HCT116 (cell line): ENCODE data around the gene RUFY1. TPM values are rescaled to one million over a fixed set of nuclear protein-coding genes. Genes with fewer than 3 reads are reported as not detected.

Experiments used
- ATAC-seq: fragments of 200-7000 bp; cut with Tn5 transposase; 2 replicates; pipeline ENCODE4 v1.9.1; 2020; ENCODE audit warnings: mild to moderate bottlenecking, moderate library complexity
- BruUV-seq: library from RNA; stranded (reverse); fragments of 400-500 nt; replicated peaks from 2 replicates; lab custom pipeline; 2021; lab: Mats Ljungman, UMichigan
- CTCF ChIA-PET: fragments of 300-600 bp; sonication (Branson Sonifier 250); formaldehyde crosslinking; loops from one replicate; lab custom pipeline; 2021; ENCODE audit warnings: antibody characterized with exemption; lab: Charles Lee
- POLR2A ChIA-PET: fragments of 300-600, 350-600 bp; sonication (Branson Sonifier 250); formaldehyde crosslinking; loops from one replicate; lab custom pipeline; 2021; ENCODE audit warnings: antibody characterized with exemption; lab: Charles Lee
- RAD21 ChIA-PET, 2 experiments: fragments of 300-600 bp; sonication (Branson Sonifier 250); formaldehyde crosslinking; loops; one replicate each; lab custom pipeline; 2023; ENCODE audit warnings: low total read pairs in 2 of 2; ENCODE audit not compliant: uncharacterized antibody in 2 of 2, unreplicated experiment in 2 of 2, low non-redundant PET in 1 of 2; lab: Charles Lee
- DNase-seq: peaks from one replicate; pipeline ENCODE4 v3.0.0-alpha.2; 2010; ENCODE audit warnings: low read depth, low spot score
- H2AFZ ChIP-seq: fragments of 200-600 bp; shearing (Covaris generic), sonication (generic); 2 replicates; pipeline ENCODE4 v1.6.1; 2017; ENCODE audit warnings: low read depth, mixed run types, mixed read lengths, antibody characterized with exemption, low read length; ENCODE audit not compliant: poor library complexity, severe bottlenecking
- H3K27ac ChIP-seq: 2 replicates; pipeline ENCODE4 v1.5.1; 2012; ENCODE audit warnings: low read depth, low read length
- H3K27me3 ChIP-seq: fragments of 200-600 bp; sonication (generic); 2 replicates; pipeline ENCODE4 v1.6.1; 2016; ENCODE audit warnings: mixed run types, low read length, mixed read lengths; ENCODE audit not compliant: insufficient read depth
- H3K36me3 ChIP-seq, 2 experiments: fragments of 200-500 bp in 1 of 2; fragments of 200-600 bp in 1 of 2; sonication (Bioruptor generic) in 1 of 2; sonication (generic) in 1 of 2; 2 replicates each; pipeline versions ENCODE4 v1.5.1 to v1.6.1; 2014 to 2016; ENCODE audit warnings: low read length in 2 of 2, inconsistent platforms in 1 of 2, mixed read lengths in 1 of 2, mixed run types in 1 of 2; ENCODE audit not compliant: insufficient read depth in 2 of 2, control insufficient read depth in 1 of 2
- H3K4me1 ChIP-seq, 2 experiments: fragments of 200-600 bp in 1 of 2; sonication (generic) in 1 of 2; 2 replicates each; pipeline versions ENCODE4 v1.5.1 to v1.6.1; 2012 to 2017; ENCODE audit warnings: low read length in 2 of 2, inconsistent platforms in 1 of 2, mild to moderate bottlenecking in 1 of 2, mixed read lengths in 1 of 2, mixed run types in 1 of 2, moderate library complexity in 1 of 2; ENCODE audit not compliant: insufficient read depth in 2 of 2, control insufficient read depth in 1 of 2
- H3K4me2 ChIP-seq: fragments of 200-600 bp; sonication (generic); 2 replicates; pipeline ENCODE4 v1.6.1; 2017; ENCODE audit warnings: mixed run types, low read length, mixed read lengths
- H3K4me3 ChIP-seq, 2 experiments: fragments of 200-600 bp in 1 of 2; sonication (generic) in 1 of 2; replicated peaks in 1 of 2; 2 replicates each; pipeline ENCODE4 v1.5.1; 2011 to 2016; ENCODE audit warnings: low read length in 2 of 2, control low read depth in 1 of 2, low read depth in 1 of 2, mild to moderate bottlenecking in 1 of 2, mixed read lengths in 1 of 2, mixed run types in 1 of 2
- H3K79me2 ChIP-seq: fragments of 200-600 bp; sonication (generic); 2 replicates; pipeline ENCODE4 v1.6.1; 2017; ENCODE audit warnings: mild to moderate bottlenecking, mixed run types, low read length, moderate library complexity, mixed read lengths; ENCODE audit not compliant: insufficient read depth
- H3K9ac ChIP-seq: fragments of 200-600 bp; sonication (generic); 2 replicates; pipeline ENCODE4 v1.6.1; 2016; ENCODE audit warnings: low read length, mixed read lengths
- H3K9me2 ChIP-seq: fragments of 200-600 bp; sonication (generic), shearing (Covaris generic); 2 replicates; pipeline ENCODE4 v1.6.1; 2017; ENCODE audit warnings: mixed run types, mild to moderate bottlenecking, moderate library complexity; ENCODE audit not compliant: insufficient read depth
- H3K9me3 ChIP-seq, 2 experiments: fragments of 200-500 bp in 1 of 2; fragments of 200-600 bp in 1 of 2; sonication (Bioruptor generic) in 1 of 2; sonication (generic) in 1 of 2; 2 replicates each; pipeline ENCODE4 v1.6.1; 2014 to 2017; ENCODE audit warnings: low read length in 2 of 2, mixed read lengths in 2 of 2, inconsistent platforms in 1 of 2, low read depth in 1 of 2, mild to moderate bottlenecking in 1 of 2, mixed run types in 1 of 2, moderate library complexity in 1 of 2; ENCODE audit not compliant: control insufficient read depth in 1 of 2, insufficient read depth in 1 of 2
- H4K20me1 ChIP-seq: fragments of 200-600 bp; sonication (generic), shearing (Covaris generic); 2 replicates; pipeline ENCODE4 v1.6.1; 2017; ENCODE audit warnings: mixed run types, mild to moderate bottlenecking, moderate library complexity; ENCODE audit not compliant: insufficient read depth
- EZH2 ChIP-seq: fragments of 200-600 bp; sonication (generic); IDR thresholded peaks from 2 replicates; pipeline ENCODE4 v1.6.1; 2017; ENCODE audit warnings: antibody characterized with exemption, mixed run types
- EZH2phosphoT487 ChIP-seq: fragments of 200-600 bp; IDR thresholded peaks from 2 replicates; pipeline ENCODE4 v1.6.1; 2018; ENCODE audit warnings: antibody characterized with exemption, borderline replicate concordance
- RAD21 ChIP-seq: IDR thresholded peaks from 2 replicates; pipeline ENCODE4 v1.6.1; 2012; ENCODE audit warnings: low read depth, mild to moderate bottlenecking
- SP1 ChIP-seq: IDR thresholded peaks from 2 replicates; pipeline ENCODE4 v1.6.1; 2012; ENCODE audit warnings: low read depth
- TCF7L2 ChIP-seq: IDR thresholded peaks from 2 replicates; pipeline ENCODE4 v1.7.0; 2011; ENCODE audit warnings: borderline replicate concordance, inconsistent platforms; ENCODE audit not compliant: insufficient read depth, insufficient read length; ENCODE audit errors: extremely low read depth
- YY1 ChIP-seq: IDR thresholded peaks from 2 replicates; pipeline ENCODE4 v1.6.1; 2011; ENCODE audit warnings: low read length, low read depth, moderate library complexity, mild to moderate bottlenecking; ENCODE audit not compliant: insufficient replicate concordance; ENCODE audit errors: extremely low read depth
- intact Hi-C: fragments of 100-400 bp; cut with micrococcal nuclease; formaldehyde crosslinking; loops from 2 replicates; pipeline ENCODE4 v1.10.0; 2022
- total RNA-seq: library from RNA; stranded (reverse); gene quantifications from one replicate; pipeline ENCODE4 v1.2.1, GENCODE V29; 2021; ENCODE audit not compliant: unreplicated experiment
- TF ChIP-seq, protein P1 (sequence below): IDR thresholded peaks from 2 replicates; pipeline ENCODE4 v1.6.1; 2012; ENCODE audit warnings: low read depth
- TF ChIP-seq, protein P2 (sequence below), 3 experiments: fragments of 200-600 bp in 1 of 3; sonication (generic) in 1 of 3; IDR thresholded peaks in 2 of 3; conservative IDR thresholded peaks in 1 of 3; 2 replicates each; pipeline ENCODE4 v1.5.1; 2012 to 2017; ENCODE audit warnings: low read depth in 2 of 3, low read length in 2 of 3, antibody characterized with exemption in 1 of 3, borderline replicate concordance in 1 of 3, control low read depth in 1 of 3, mild to moderate bottlenecking in 1 of 3, mixed read lengths in 1 of 3, mixed run types in 1 of 3, moderate library complexity in 1 of 3; ENCODE audit not compliant: insufficient read depth in 1 of 3

The RUFY1 gene
- total RNA-seq, 1 experiment from 2014 or later, result 32.9 TPM

DNA sequence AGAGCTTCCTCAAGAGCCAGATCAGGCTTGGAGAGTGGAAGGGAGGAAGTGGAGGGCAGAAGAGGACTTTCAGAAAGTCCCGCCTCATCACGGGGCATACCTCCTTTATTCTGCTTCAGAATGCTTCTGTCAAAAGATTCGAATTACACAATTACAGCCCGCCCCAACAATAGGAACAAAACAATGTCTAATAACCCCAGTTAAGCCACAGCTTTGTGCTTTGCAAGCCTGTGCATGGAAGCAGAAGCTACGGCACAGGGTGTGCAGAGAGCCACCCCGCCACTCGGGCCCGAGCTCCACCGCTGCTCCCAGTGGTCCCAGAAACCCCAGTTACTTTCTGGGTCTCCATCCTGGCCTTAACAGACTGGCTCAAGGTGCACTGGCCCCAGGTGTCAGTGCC, 49.6 kb downstream of the RUFY1 start:
- ATAC-seq, result no peak
- ChIA-PET RAD21 (no interaction called here), POLR2A (interaction anchor here (1.4 kb wide), 1 partner anchor 24 kb away, joined by 6 read pairs; the partner anchor contains the start of gene HNRNPH1), CTCF (no interaction called here)
- Histone ChIP-seq H3K4me3 (no peak overlapping the region), H3K4me1 (no peaks in the 10 kb centered on the region), H2AFZ (no peak overlapping the region), H4K20me1 (no peaks in the 10 kb centered on the region), H3K36me3 (peaks cover 23 to 26% of the 10 kb centered on the region in 2 experiments), H3K27me3 (no peaks in the 10 kb centered on the region), H3K4me2 (no peak overlapping the region), H3K79me2 (no peaks in the 10 kb centered on the region), H3K9me3 (no peaks in the 10 kb centered on the region), H3K9ac (no peak overlapping the region), H3K27ac (no peak overlapping the region), H3K9me2 (no peaks in the 10 kb centered on the region)
- intact Hi-C loops, result no loop called here
- BruUV-seq, result no TSS peak
- TF ChIP-seq, protein P1, sequence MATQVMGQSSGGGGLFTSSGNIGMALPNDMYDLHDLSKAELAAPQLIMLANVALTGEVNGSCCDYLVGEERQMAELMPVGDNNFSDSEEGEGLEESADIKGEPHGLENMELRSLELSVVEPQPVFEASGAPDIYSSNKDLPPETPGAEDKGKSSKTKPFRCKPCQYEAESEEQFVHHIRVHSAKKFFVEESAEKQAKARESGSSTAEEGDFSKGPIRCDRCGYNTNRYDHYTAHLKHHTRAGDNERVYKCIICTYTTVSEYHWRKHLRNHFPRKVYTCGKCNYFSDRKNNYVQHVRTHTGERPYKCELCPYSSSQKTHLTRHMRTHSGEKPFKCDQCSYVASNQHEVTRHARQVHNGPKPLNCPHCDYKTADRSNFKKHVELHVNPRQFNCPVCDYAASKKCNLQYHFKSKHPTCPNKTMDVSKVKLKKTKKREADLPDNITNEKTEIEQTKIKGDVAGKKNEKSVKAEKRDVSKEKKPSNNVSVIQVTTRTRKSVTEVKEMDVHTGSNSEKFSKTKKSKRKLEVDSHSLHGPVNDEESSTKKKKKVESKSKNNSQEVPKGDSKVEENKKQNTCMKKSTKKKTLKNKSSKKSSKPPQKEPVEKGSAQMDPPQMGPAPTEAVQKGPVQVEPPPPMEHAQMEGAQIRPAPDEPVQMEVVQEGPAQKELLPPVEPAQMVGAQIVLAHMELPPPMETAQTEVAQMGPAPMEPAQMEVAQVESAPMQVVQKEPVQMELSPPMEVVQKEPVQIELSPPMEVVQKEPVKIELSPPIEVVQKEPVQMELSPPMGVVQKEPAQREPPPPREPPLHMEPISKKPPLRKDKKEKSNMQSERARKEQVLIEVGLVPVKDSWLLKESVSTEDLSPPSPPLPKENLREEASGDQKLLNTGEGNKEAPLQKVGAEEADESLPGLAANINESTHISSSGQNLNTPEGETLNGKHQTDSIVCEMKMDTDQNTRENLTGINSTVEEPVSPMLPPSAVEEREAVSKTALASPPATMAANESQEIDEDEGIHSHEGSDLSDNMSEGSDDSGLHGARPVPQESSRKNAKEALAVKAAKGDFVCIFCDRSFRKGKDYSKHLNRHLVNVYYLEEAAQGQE, result no peak
- TF ChIP-seq RAD21, result no peak
- no peak for TF ChIP-seq EZH2phosphoT487
- no peak for TF ChIP-seq TCF7L2
- TF ChIP-seq YY1, result no peak
- no peak for TF ChIP-seq SP1
- TF ChIP-seq, protein P2, sequence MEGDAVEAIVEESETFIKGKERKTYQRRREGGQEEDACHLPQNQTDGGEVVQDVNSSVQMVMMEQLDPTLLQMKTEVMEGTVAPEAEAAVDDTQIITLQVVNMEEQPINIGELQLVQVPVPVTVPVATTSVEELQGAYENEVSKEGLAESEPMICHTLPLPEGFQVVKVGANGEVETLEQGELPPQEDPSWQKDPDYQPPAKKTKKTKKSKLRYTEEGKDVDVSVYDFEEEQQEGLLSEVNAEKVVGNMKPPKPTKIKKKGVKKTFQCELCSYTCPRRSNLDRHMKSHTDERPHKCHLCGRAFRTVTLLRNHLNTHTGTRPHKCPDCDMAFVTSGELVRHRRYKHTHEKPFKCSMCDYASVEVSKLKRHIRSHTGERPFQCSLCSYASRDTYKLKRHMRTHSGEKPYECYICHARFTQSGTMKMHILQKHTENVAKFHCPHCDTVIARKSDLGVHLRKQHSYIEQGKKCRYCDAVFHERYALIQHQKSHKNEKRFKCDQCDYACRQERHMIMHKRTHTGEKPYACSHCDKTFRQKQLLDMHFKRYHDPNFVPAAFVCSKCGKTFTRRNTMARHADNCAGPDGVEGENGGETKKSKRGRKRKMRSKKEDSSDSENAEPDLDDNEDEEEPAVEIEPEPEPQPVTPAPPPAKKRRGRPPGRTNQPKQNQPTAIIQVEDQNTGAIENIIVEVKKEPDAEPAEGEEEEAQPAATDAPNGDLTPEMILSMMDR (IDR thresholded peaks at IDR 0.05 in 2 of 3, conservative IDR thresholded peaks at IDR 0.05 in 1 of 3; ENCODE audit: borderline replicate concordance in 1 of 3, insufficient read depth in 1 of 3, low read depth in 2 of 3, low read length in 2 of 3), result no peak
- no peak for TF ChIP-seq EZH2
- no peak for DNase-seq
